H1 (cell line): ENCODE results near the gene OBSL1. TPM values are rescaled to one million over a fixed set of nuclear protein-coding genes. Genes with fewer than 3 reads are reported as not detected.

ENCODE experiments used
- BCL11A ChIP-seq, 2 experiments: IDR thresholded peaks; one replicate each; pipeline ENCODE4 v1.6.1; 2011; ENCODE audit warnings: low read depth in 2 of 2, low read length in 2 of 2, mild to moderate bottlenecking in 2 of 2
- BRCA1 ChIP-seq: IDR thresholded peaks from 2 replicates; pipeline ENCODE4 v1.6.1; 2012; ENCODE audit warnings: low read depth, low read length, improper control_type of control experiment
- KDM5A ChIP-seq: fragments of 200-600 bp; IDR thresholded peaks from 2 replicates; pipeline ENCODE4 v1.7.1; 2012; ENCODE audit warnings: mild to moderate bottlenecking, low read length, inconsistent platforms, mixed read lengths
- NANOG ChIP-seq: IDR thresholded peaks from 2 replicates; pipeline ENCODE4 v1.6.1; 2011; ENCODE audit warnings: low read length, low read depth, mild to moderate bottlenecking, inconsistent platforms; ENCODE audit not compliant: insufficient read depth, poor library complexity, severe bottlenecking
- SIRT6 ChIP-seq: IDR thresholded peaks from one replicate; pipeline ENCODE4 v1.7.1; 2012; ENCODE audit warnings: low read length, inconsistent platforms
- TEAD4 ChIP-seq: IDR thresholded peaks from 2 replicates; pipeline ENCODE4 v1.6.1; 2012; ENCODE audit warnings: low read depth, low read length, inconsistent platforms, mixed read lengths
- polyA plus RNA-seq, 7 experiments: library from polyadenylated mRNA; depleted of rRNA in 3 of 7; stranded (reverse) in 5 of 7; unstranded in 2 of 7; fragments of >200 nt in 5 of 7; fragments of 200-250 nt in 2 of 7; gene quantifications; 1 replicate in 5 of 7; 2 replicates in 1 of 7; 4 replicates in 1 of 7; pipeline versions ENCODE4 v1.2.1 to v1.2.3, GENCODE V29; 2011 to 2013; ENCODE audit warnings: missing spikeins in 2 of 7, mixed read lengths in 2 of 7
- total RNA-seq: library from RNA; stranded (reverse); fragmentation: NEBNext Ultra II Directional; extraction: Animal tissue kit (Norgen Biotek cat#: 25700); gene quantifications from 2 replicates; pipeline ENCODE4 v1.2.1, GENCODE V29; 2021
- TF ChIP-seq, protein P1 (sequence below): fragments of 300-600 bp; sonication (generic); IDR thresholded peaks from 2 replicates; pipeline ENCODE4 v1.7.1; 2012; ENCODE audit warnings: low read length, moderate library complexity, mild to moderate bottlenecking, inconsistent platforms; ENCODE audit not compliant: insufficient replicate concordance
- TF ChIP-seq, protein P2 (sequence below): IDR thresholded peaks from 2 replicates; pipeline ENCODE4 v1.6.1; 2012; ENCODE audit warnings: low read length, inconsistent platforms
- TF ChIP-seq, protein P3 (sequence below): IDR thresholded peaks from 2 replicates; pipeline ENCODE4 v1.6.1; 2011; ENCODE audit warnings: low read length, improper control_type of control experiment

Gene OBSL1
- total and polyA plus RNA-seq, 2 of the 8 experiments (the other 6 are each of a cell fraction or from before 2014, with no cell fraction given): 116 to 127 TPM

DNA sequence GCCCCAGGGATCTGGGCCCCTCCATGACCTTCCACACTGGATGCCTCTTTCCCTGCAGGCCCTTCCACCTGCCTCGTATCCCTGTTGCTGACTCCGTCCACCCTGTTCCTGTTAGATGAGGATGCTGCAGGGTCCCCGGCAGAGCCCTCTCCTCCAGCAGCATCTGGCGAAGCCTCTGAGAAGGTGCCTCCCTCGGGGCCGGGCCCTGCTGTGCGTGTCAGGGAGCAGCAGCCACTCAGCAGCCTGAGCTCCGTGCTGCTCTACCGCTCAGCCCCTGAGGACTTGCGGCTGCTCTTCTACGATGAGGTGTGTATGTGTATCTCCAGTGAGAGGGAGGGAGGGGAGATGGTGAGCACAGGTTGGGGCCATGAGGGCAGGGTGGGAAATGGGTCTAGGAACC, 43.7 kb upstream of the OBSL1 start (continued):
- TF ChIP-seq, protein P1, sequence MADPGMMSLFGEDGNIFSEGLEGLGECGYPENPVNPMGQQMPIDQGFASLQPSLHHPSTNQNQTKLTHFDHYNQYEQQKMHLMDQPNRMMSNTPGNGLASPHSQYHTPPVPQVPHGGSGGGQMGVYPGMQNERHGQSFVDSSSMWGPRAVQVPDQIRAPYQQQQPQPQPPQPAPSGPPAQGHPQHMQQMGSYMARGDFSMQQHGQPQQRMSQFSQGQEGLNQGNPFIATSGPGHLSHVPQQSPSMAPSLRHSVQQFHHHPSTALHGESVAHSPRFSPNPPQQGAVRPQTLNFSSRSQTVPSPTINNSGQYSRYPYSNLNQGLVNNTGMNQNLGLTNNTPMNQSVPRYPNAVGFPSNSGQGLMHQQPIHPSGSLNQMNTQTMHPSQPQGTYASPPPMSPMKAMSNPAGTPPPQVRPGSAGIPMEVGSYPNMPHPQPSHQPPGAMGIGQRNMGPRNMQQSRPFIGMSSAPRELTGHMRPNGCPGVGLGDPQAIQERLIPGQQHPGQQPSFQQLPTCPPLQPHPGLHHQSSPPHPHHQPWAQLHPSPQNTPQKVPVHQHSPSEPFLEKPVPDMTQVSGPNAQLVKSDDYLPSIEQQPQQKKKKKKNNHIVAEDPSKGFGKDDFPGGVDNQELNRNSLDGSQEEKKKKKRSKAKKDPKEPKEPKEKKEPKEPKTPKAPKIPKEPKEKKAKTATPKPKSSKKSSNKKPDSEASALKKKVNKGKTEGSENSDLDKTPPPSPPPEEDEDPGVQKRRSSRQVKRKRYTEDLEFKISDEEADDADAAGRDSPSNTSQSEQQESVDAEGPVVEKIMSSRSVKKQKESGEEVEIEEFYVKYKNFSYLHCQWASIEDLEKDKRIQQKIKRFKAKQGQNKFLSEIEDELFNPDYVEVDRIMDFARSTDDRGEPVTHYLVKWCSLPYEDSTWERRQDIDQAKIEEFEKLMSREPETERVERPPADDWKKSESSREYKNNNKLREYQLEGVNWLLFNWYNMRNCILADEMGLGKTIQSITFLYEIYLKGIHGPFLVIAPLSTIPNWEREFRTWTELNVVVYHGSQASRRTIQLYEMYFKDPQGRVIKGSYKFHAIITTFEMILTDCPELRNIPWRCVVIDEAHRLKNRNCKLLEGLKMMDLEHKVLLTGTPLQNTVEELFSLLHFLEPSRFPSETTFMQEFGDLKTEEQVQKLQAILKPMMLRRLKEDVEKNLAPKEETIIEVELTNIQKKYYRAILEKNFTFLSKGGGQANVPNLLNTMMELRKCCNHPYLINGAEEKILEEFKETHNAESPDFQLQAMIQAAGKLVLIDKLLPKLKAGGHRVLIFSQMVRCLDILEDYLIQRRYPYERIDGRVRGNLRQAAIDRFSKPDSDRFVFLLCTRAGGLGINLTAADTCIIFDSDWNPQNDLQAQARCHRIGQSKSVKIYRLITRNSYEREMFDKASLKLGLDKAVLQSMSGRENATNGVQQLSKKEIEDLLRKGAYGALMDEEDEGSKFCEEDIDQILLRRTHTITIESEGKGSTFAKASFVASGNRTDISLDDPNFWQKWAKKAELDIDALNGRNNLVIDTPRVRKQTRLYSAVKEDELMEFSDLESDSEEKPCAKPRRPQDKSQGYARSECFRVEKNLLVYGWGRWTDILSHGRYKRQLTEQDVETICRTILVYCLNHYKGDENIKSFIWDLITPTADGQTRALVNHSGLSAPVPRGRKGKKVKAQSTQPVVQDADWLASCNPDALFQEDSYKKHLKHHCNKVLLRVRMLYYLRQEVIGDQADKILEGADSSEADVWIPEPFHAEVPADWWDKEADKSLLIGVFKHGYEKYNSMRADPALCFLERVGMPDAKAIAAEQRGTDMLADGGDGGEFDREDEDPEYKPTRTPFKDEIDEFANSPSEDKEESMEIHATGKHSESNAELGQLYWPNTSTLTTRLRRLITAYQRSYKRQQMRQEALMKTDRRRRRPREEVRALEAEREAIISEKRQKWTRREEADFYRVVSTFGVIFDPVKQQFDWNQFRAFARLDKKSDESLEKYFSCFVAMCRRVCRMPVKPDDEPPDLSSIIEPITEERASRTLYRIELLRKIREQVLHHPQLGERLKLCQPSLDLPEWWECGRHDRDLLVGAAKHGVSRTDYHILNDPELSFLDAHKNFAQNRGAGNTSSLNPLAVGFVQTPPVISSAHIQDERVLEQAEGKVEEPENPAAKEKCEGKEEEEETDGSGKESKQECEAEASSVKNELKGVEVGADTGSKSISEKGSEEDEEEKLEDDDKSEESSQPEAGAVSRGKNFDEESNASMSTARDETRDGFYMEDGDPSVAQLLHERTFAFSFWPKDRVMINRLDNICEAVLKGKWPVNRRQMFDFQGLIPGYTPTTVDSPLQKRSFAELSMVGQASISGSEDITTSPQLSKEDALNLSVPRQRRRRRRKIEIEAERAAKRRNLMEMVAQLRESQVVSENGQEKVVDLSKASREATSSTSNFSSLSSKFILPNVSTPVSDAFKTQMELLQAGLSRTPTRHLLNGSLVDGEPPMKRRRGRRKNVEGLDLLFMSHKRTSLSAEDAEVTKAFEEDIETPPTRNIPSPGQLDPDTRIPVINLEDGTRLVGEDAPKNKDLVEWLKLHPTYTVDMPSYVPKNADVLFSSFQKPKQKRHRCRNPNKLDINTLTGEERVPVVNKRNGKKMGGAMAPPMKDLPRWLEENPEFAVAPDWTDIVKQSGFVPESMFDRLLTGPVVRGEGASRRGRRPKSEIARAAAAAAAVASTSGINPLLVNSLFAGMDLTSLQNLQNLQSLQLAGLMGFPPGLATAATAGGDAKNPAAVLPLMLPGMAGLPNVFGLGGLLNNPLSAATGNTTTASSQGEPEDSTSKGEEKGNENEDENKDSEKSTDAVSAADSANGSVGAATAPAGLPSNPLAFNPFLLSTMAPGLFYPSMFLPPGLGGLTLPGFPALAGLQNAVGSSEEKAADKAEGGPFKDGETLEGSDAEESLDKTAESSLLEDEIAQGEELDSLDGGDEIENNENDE: no peak
- TF ChIP-seq SIRT6 (no peak), NANOG (no peak), KDM5A (no peak), TEAD4 (no peak), BRCA1 (no peak), BCL11A (IDR thresholded peaks at IDR 0.05; ENCODE audit: low read depth in 2 of 2, low read length in 2 of 2) (no peak)
- TF ChIP-seq, protein P2, sequence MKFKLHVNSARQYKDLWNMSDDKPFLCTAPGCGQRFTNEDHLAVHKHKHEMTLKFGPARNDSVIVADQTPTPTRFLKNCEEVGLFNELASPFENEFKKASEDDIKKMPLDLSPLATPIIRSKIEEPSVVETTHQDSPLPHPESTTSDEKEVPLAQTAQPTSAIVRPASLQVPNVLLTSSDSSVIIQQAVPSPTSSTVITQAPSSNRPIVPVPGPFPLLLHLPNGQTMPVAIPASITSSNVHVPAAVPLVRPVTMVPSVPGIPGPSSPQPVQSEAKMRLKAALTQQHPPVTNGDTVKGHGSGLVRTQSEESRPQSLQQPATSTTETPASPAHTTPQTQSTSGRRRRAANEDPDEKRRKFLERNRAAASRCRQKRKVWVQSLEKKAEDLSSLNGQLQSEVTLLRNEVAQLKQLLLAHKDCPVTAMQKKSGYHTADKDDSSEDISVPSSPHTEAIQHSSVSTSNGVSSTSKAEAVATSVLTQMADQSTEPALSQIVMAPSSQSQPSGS: no peak
- TF ChIP-seq, protein P3, sequence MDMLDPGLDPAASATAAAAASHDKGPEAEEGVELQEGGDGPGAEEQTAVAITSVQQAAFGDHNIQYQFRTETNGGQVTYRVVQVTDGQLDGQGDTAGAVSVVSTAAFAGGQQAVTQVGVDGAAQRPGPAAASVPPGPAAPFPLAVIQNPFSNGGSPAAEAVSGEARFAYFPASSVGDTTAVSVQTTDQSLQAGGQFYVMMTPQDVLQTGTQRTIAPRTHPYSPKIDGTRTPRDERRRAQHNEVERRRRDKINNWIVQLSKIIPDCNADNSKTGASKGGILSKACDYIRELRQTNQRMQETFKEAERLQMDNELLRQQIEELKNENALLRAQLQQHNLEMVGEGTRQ: no peak
